GM23338 (cell line): ENCODE data around the gene C17orf50. TPM values are rescaled to one million over a fixed set of nuclear protein-coding genes. Genes with fewer than 3 reads are reported as not detected.

Experiments used
- ATAC-seq: fragments of 200-7000 bp; cut with Tn5 transposase; 3 replicates; pipeline ENCODE4 v1.9.1; 2020
- DNase-seq: peaks from one replicate; pipeline ENCODE4 v3.0.0-alpha.2; 2015; ENCODE audit warnings: low spot score
- H2AFZ ChIP-seq: fragments of 200-600 bp; sonication (generic); 2 replicates; pipeline ENCODE4 v1.8.0; 2016; ENCODE audit warnings: antibody characterized with exemption, mild to moderate bottlenecking, moderate library complexity
- H3F3A ChIP-seq: fragments of 200-600 bp; sonication (generic); replicated peaks from 2 replicates; pipeline ENCODE4 v1.8.0; 2017; ENCODE audit warnings: antibody characterized with exemption, mixed run types, low read depth
- H3K27ac ChIP-seq: fragments of 200-600 bp; sonication (generic); 2 replicates; pipeline ENCODE4 v1.6.1; 2016; ENCODE audit warnings: low read depth
- H3K27me3 ChIP-seq: fragments of 200-600 bp; sonication (generic); 2 replicates; pipeline ENCODE4 v1.8.0; 2016; ENCODE audit warnings: mild to moderate bottlenecking, mixed run types, moderate library complexity; ENCODE audit not compliant: insufficient read depth
- H3K36me3 ChIP-seq: fragments of 200-600 bp; sonication (generic); 2 replicates; pipeline ENCODE4 v1.8.0; 2016; ENCODE audit warnings: mild to moderate bottlenecking; ENCODE audit not compliant: insufficient read depth
- H3K4me1 ChIP-seq: fragments of 200-600 bp; sonication (generic); 2 replicates; pipeline ENCODE4 v1.8.0; 2016; ENCODE audit warnings: mild to moderate bottlenecking, moderate library complexity; ENCODE audit not compliant: insufficient read depth
- H3K4me2 ChIP-seq: fragments of 200-600 bp; sonication (generic); 2 replicates; pipeline ENCODE4 v1.7.1; 2017; ENCODE audit warnings: mixed run types
- H3K4me3 ChIP-seq: fragments of 200-600 bp; sonication (generic); 2 replicates; pipeline ENCODE4 v1.6.1; 2016; ENCODE audit warnings: mixed run types
- H3K79me2 ChIP-seq: fragments of 200-600 bp; sonication (generic); replicated peaks from 2 replicates; pipeline ENCODE4 v1.8.0; 2017; ENCODE audit warnings: mild to moderate bottlenecking; ENCODE audit not compliant: insufficient read depth
- H3K9me2 ChIP-seq: fragments of 200-600 bp; sonication (generic); 2 replicates; pipeline ENCODE4 v1.8.0; 2017; ENCODE audit not compliant: insufficient read depth
- H4K20me1 ChIP-seq: fragments of 200-600 bp; sonication (generic); replicated peaks from 2 replicates; pipeline ENCODE4 v1.8.0; 2017; ENCODE audit warnings: mild to moderate bottlenecking; ENCODE audit not compliant: insufficient read depth
- H3K27ac Mint-ChIP-seq: 2 replicates; pipeline ENCODE4 v1.8.0; 2020; ENCODE audit warnings: inconsistent platforms, mild to moderate bottlenecking, moderate library complexity, mixed read lengths
- H3K27me3 Mint-ChIP-seq: 3 replicates; pipeline ENCODE4 v1.8.0; 2022; ENCODE audit warnings: low read depth, mild to moderate bottlenecking, moderate library complexity, mixed read lengths, inconsistent platforms; ENCODE audit not compliant: insufficient read depth, poor library complexity
- H3K36me3 Mint-ChIP-seq: 3 replicates; pipeline ENCODE4 v1.8.0; 2021; ENCODE audit warnings: low read depth, mild to moderate bottlenecking, inconsistent platforms, moderate library complexity, mixed read lengths
- H3K4me1 Mint-ChIP-seq: 3 replicates; pipeline ENCODE4 v1.8.0; 2020; ENCODE audit warnings: mild to moderate bottlenecking, inconsistent platforms, mixed read lengths
- H3K4me3 Mint-ChIP-seq: 3 replicates; pipeline ENCODE4 v1.8.0; 2021; ENCODE audit warnings: moderate library complexity, mild to moderate bottlenecking, inconsistent platforms, mixed read lengths
- H3K9me3 Mint-ChIP-seq: 3 replicates; pipeline ENCODE4 v1.8.0; 2020; ENCODE audit warnings: moderate library complexity, mild to moderate bottlenecking, inconsistent platforms, mixed read lengths
- CREB1 ChIP-seq: fragments of 250-450 bp; sonication (Bioruptor Pico); IDR thresholded peaks from 2 replicates; pipeline ENCODE4 v1.5.0; 2020; ENCODE audit warnings: low read depth, mild to moderate bottlenecking, moderate library complexity
- CTCF ChIP-seq, 2 experiments: fragments of 200-600 bp in 1 of 2; sonication (generic) in 1 of 2; conservative IDR thresholded peaks; 2 replicates each; pipeline versions ENCODE4 v1.5.1 to v1.6.1; 2016 to 2017; ENCODE audit warnings: antibody characterized with exemption in 2 of 2, low read depth in 2 of 2, mild to moderate bottlenecking in 2 of 2, moderate library complexity in 1 of 2
- ETS1 ChIP-seq: IDR thresholded peaks from 2 replicates; pipeline ENCODE4 v1.6.1; 2016; ENCODE audit warnings: antibody characterized with exemption
- EZH2 ChIP-seq: fragments of 200-600 bp; sonication (generic); IDR thresholded peaks from one replicate; pipeline ENCODE4 v1.8.0; 2017; ENCODE audit warnings: antibody characterized with exemption, mild to moderate bottlenecking, low read depth; ENCODE audit not compliant: unreplicated experiment
- EZH2phosphoT487 ChIP-seq: fragments of 200-600 bp; sonication (generic); IDR thresholded peaks from one replicate; pipeline ENCODE4 v1.8.1; 2018; ENCODE audit warnings: antibody characterized with exemption; ENCODE audit not compliant: unreplicated experiment
- JUNB ChIP-seq: IDR thresholded peaks from one replicate; pipeline ENCODE4 v1.6.1; 2016; ENCODE audit warnings: antibody characterized with exemption; ENCODE audit not compliant: unreplicated experiment
- NANOG ChIP-seq: IDR thresholded peaks from 2 replicates; pipeline ENCODE4 v1.6.1; 2016; ENCODE audit warnings: antibody characterized with exemption, borderline replicate concordance
- POLR2AphosphoS5 ChIP-seq: IDR thresholded peaks from 2 replicates; pipeline ENCODE4 v1.6.1; 2016; ENCODE audit warnings: antibody characterized with exemption, low read depth
- STAT1 ChIP-seq: IDR thresholded peaks from one replicate; pipeline ENCODE4 v1.6.1; 2016; ENCODE audit warnings: antibody characterized with exemption; ENCODE audit not compliant: unreplicated experiment
- ZNF114 ChIP-seq: fragments of 250-450 bp; sonication (Bioruptor Pico); IDR thresholded peaks from 2 replicates; pipeline ENCODE4 v1.5.0; 2020; ENCODE audit warnings: mild to moderate bottlenecking, moderate library complexity
- ZNF331 ChIP-seq: fragments of 250-450 bp; sonication (Bioruptor Pico); IDR thresholded peaks from 2 replicates; pipeline ENCODE4 v1.5.0; 2020; ENCODE audit warnings: low read depth, mild to moderate bottlenecking, moderate library complexity
- ZNF462 ChIP-seq: fragments of 250-450 bp; sonication (Bioruptor Pico); IDR thresholded peaks from 2 replicates; pipeline ENCODE4 v1.5.0; 2020; ENCODE audit warnings: mild to moderate bottlenecking, moderate library complexity
- polyA plus RNA-seq: library from polyadenylated mRNA; unstranded; fragments of >200 nt; fragmentation: Nextera tagmentation; extraction: Ambion mirVana; gene quantifications from 2 replicates; pipeline ENCODE4 v1.2.1, GENCODE V29; 2016
- total RNA-seq: library from RNA; depleted of rRNA; stranded (reverse); fragments of >200 nt; shearing (Covaris generic); gene quantifications from 2 replicates; pipeline ENCODE4 v1.2.3, GENCODE V29; 2014
- TF ChIP-seq, protein P1 (sequence below): IDR thresholded peaks from one replicate; pipeline ENCODE4 v1.6.1; 2018; ENCODE audit warnings: antibody characterized with exemption; ENCODE audit not compliant: unreplicated experiment

Gene C17orf50
- total and polyA plus RNA-seq, 2 experiments from 2014 or later = 0.74 to 1.6 TPM

DNA sequence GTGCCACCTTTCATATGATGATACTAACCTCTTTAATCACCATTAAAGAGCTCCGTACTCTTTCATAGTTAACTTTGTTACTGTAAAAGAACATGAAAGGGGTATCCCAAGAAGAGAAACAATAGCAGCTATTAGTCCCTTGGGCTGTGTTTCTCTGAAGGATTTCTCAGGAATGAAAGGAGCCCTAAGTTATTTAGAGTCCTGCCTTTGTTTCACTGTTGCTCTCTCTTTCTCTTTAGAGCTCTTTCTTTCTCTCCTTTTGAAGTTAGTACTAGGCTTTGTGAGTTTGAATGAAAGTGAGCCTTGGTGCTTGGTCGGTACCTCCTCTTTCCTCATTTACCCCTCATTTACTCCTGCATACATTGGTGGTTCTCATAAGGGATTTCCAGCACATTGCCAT, 49.7 kb upstream of the C17orf50 start:
- H3K36me3 Mint-ChIP-seq = peaks cover 20% of the 10 kb centered on the region
- Histone ChIP-seq H3K9me2 (no peaks in the 10 kb centered on the region), H4K20me1 (peaks cover 10% of the 10 kb centered on the region), H3F3A (no peaks in the 10 kb centered on the region), H3K4me1 (no peaks in the 10 kb centered on the region), H3K4me2 (no peak overlapping the region), H3K36me3 (peaks cover 10% of the 10 kb centered on the region), H2AFZ (no peak overlapping the region), H3K27ac (no peak overlapping the region), H3K27me3 (no peaks in the 10 kb centered on the region), H3K4me3 (no peak overlapping the region), H3K79me2 (no peaks in the 10 kb centered on the region)
- H3K4me1 Mint-ChIP-seq = no peaks in the 10 kb centered on the region
- H3K4me3 Mint-ChIP-seq = no peak overlapping the region
- TF ChIP-seq ETS1 (no peak), EZH2phosphoT487 (no peak), NANOG (no peak), CREB1 (CRISPR knock-in tag) (no peak), STAT1 (no peak), POLR2AphosphoS5 (no peak), JUNB (no peak), CTCF (conservative IDR thresholded peaks at IDR 0.05; ENCODE audit: low read depth in 2 of 2) (no peak), EZH2 (no peak), ZNF114 (CRISPR knock-in tag) (no peak), ZNF331 (CRISPR knock-in tag) (no peak), ZNF462 (CRISPR knock-in tag) (no peak)
- TF ChIP-seq, protein P1, sequence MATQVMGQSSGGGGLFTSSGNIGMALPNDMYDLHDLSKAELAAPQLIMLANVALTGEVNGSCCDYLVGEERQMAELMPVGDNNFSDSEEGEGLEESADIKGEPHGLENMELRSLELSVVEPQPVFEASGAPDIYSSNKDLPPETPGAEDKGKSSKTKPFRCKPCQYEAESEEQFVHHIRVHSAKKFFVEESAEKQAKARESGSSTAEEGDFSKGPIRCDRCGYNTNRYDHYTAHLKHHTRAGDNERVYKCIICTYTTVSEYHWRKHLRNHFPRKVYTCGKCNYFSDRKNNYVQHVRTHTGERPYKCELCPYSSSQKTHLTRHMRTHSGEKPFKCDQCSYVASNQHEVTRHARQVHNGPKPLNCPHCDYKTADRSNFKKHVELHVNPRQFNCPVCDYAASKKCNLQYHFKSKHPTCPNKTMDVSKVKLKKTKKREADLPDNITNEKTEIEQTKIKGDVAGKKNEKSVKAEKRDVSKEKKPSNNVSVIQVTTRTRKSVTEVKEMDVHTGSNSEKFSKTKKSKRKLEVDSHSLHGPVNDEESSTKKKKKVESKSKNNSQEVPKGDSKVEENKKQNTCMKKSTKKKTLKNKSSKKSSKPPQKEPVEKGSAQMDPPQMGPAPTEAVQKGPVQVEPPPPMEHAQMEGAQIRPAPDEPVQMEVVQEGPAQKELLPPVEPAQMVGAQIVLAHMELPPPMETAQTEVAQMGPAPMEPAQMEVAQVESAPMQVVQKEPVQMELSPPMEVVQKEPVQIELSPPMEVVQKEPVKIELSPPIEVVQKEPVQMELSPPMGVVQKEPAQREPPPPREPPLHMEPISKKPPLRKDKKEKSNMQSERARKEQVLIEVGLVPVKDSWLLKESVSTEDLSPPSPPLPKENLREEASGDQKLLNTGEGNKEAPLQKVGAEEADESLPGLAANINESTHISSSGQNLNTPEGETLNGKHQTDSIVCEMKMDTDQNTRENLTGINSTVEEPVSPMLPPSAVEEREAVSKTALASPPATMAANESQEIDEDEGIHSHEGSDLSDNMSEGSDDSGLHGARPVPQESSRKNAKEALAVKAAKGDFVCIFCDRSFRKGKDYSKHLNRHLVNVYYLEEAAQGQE = no peak
- no peaks in the 10 kb centered on the region for H3K9me3 Mint-ChIP-seq
- DNase-seq (no peak), ATAC-seq (peak; percentile 62)
- H3K27me3 Mint-ChIP-seq = peaks cover 3% of the 10 kb centered on the region
- H3K27ac Mint-ChIP-seq = no peak overlapping the region
